Measurements from ENCODE around the gene ZNF408. TPM values are rescaled to one million over a fixed set of nuclear protein-coding genes. Genes with fewer than 3 reads are reported as not detected.

Gene ZNF408
- total RNA-seq, 1 experiment from 2014 or later = 15.2 TPM

GRCh38 chr11:46738887-46739286 lies 38.1 kb downstream of the ZNF408 start:
- DNase-seq (ENCODE audit: low spot score) (no peak), ATAC-seq (peak; percentile 64)
- ChIA-PET POLR2A (no interaction called here), CTCF (no interaction called here)
- no peaks in the 10 kb centered on the region for H3K9me3 Mint-ChIP-seq
- H3K36me3 Mint-ChIP-seq = peaks cover 32% of the 10 kb centered on the region
- H3K4me1 Mint-ChIP-seq = peaks cover 5% of the 10 kb centered on the region; the same call in 1 of the 2 replicates
- TF ChIP-seq RELA (CRISPR knock-in tag; IDR thresholded peaks at IDR 0.05; ENCODE audit: borderline replicate concordance) = no peak
- TF ChIP-seq FOXP1 (CRISPR knock-in tag; IDR thresholded peaks at IDR 0.05; ENCODE audit: borderline replicate concordance) = no peak
- TF ChIP-seq JUN (CRISPR knock-in tag; IDR thresholded peaks at IDR 0.05) = no peak
- TF ChIP-seq E2F1 (CRISPR knock-in tag; IDR thresholded peaks at IDR 0.05) = no peak
- TF ChIP-seq SMAD3 (CRISPR knock-in tag; IDR thresholded peaks at IDR 0.05; ENCODE audit: borderline replicate concordance) = no peak
- no peak for TF ChIP-seq ATF1 (CRISPR knock-in tag; IDR thresholded peaks at IDR 0.05)
- no peak for TF ChIP-seq CDX4 (CRISPR knock-in tag; IDR thresholded peaks at IDR 0.05; ENCODE audit: borderline replicate concordance)
- TF ChIP-seq FOXK1 (CRISPR knock-in tag; IDR thresholded peaks at IDR 0.05) = no peak
- no peak for TF ChIP-seq ZBTB21 (CRISPR knock-in tag; IDR thresholded peaks at IDR 0.05; ENCODE audit: borderline replicate concordance)
- TF ChIP-seq ETV6 (CRISPR knock-in tag; IDR thresholded peaks at IDR 0.05) = no peak
- TF ChIP-seq, protein P1, sequence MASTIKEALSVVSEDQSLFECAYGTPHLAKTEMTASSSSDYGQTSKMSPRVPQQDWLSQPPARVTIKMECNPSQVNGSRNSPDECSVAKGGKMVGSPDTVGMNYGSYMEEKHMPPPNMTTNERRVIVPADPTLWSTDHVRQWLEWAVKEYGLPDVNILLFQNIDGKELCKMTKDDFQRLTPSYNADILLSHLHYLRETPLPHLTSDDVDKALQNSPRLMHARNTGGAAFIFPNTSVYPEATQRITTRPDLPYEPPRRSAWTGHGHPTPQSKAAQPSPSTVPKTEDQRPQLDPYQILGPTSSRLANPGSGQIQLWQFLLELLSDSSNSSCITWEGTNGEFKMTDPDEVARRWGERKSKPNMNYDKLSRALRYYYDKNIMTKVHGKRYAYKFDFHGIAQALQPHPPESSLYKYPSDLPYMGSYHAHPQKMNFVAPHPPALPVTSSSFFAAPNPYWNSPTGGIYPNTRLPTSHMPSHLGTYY (CRISPR knock-in tag; IDR thresholded peaks at IDR 0.05) = no peak
- TF ChIP-seq USF2 (CRISPR knock-in tag; IDR thresholded peaks at IDR 0.05) = no peak
- no peak for TF ChIP-seq TP53 (CRISPR knock-in tag; IDR thresholded peaks at IDR 0.05)
- TF ChIP-seq ZMAT4 (CRISPR knock-in tag; IDR thresholded peaks at IDR 0.05) = no peak
- TF ChIP-seq NR1H2 (CRISPR knock-in tag; IDR thresholded peaks at IDR 0.05) = no peak
- no peak for TF ChIP-seq RORB (CRISPR knock-in tag; IDR thresholded peaks at IDR 0.05)
- TF ChIP-seq, protein P2, sequence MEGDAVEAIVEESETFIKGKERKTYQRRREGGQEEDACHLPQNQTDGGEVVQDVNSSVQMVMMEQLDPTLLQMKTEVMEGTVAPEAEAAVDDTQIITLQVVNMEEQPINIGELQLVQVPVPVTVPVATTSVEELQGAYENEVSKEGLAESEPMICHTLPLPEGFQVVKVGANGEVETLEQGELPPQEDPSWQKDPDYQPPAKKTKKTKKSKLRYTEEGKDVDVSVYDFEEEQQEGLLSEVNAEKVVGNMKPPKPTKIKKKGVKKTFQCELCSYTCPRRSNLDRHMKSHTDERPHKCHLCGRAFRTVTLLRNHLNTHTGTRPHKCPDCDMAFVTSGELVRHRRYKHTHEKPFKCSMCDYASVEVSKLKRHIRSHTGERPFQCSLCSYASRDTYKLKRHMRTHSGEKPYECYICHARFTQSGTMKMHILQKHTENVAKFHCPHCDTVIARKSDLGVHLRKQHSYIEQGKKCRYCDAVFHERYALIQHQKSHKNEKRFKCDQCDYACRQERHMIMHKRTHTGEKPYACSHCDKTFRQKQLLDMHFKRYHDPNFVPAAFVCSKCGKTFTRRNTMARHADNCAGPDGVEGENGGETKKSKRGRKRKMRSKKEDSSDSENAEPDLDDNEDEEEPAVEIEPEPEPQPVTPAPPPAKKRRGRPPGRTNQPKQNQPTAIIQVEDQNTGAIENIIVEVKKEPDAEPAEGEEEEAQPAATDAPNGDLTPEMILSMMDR (IDR thresholded peaks at IDR 0.05) = no peak
- TF ChIP-seq, protein P3, sequence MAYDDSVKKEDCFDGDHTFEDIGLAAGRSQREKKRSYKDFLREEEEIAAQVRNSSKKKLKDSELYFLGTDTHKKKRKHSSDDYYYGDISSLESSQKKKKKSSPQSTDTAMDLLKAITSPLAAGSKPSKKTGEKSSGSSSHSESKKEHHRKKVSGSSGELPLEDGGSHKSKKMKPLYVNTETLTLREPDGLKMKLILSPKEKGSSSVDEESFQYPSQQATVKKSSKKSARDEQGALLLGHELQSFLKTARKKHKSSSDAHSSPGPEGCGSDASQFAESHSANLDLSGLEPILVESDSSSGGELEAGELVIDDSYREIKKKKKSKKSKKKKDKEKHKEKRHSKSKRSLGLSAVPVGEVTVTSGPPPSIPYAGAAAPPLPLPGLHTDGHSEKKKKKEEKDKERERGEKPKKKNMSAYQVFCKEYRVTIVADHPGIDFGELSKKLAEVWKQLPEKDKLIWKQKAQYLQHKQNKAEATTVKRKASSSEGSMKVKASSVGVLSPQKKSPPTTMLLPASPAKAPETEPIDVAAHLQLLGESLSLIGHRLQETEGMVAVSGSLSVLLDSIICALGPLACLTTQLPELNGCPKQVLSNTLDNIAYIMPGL (CRISPR knock-in tag; IDR thresholded peaks at IDR 0.05) = no peak
- no peak overlapping the region for H3K4me3 Mint-ChIP-seq
- H3K27me3 Mint-ChIP-seq (ENCODE audit: low read depth) = no peaks in the 10 kb centered on the region; the same call in 1 of the 2 replicates
- no peak overlapping the region for H3K27ac Mint-ChIP-seq
